SK-N-SH (cell line): ENCODE results near the gene IL17REL. TPM values are rescaled to one million over a fixed set of nuclear protein-coding genes. Genes with fewer than 3 reads are reported as not detected.

ENCODE experiments used
- CTCF ChIA-PET: fragments of 300-600, 350-600 bp; formaldehyde crosslinking; extraction: SDS; loops from one replicate; lab custom pipeline; 2021; lab: Yijun Ruan, JAX
- POLR2A ChIA-PET: fragments of 350-600 bp; sonication (Branson Sonifier 250); formaldehyde crosslinking; extraction: SDS; loops from one replicate; lab custom pipeline; 2020; ENCODE audit warnings: antibody characterized with exemption, inconsistent platforms; lab: Yijun Ruan, JAX
- DNase-seq: peaks from one replicate; pipeline ENCODE4 v3.0.0; 2012
- H2AFZ ChIP-seq: fragments of 200-600 bp; sonication (generic); 2 replicates; pipeline ENCODE4 v1.8.1; 2016; ENCODE audit warnings: antibody characterized with exemption, mild to moderate bottlenecking, low read depth
- H3F3A ChIP-seq: fragments of 200-600 bp; sonication (generic); replicated peaks from 2 replicates; pipeline ENCODE3; 2016; ENCODE audit warnings: antibody characterized with exemption, mild to moderate bottlenecking; ENCODE audit not compliant: insufficient read depth
- H3K27ac ChIP-seq, 2 experiments: fragments of 200-500 bp in 1 of 2; fragments of 200-600 bp in 1 of 2; sonication (Bioruptor generic) in 1 of 2; sonication (generic), shearing (Covaris generic) in 1 of 2; 2 replicates each; pipeline versions ENCODE4 v1.5.1 to v1.6.1; 2014 to 2016; ENCODE audit warnings: low read depth in 2 of 2, inconsistent platforms in 1 of 2, low read length in 1 of 2, mild to moderate bottlenecking in 1 of 2, mixed read lengths in 1 of 2
- H3K27me3 ChIP-seq: fragments of 200-600 bp; sonication (generic), shearing (Covaris generic); 2 replicates; pipeline ENCODE4 v1.6.1; 2016; ENCODE audit warnings: mixed run types; ENCODE audit not compliant: insufficient read depth
- H3K36me3 ChIP-seq, 2 experiments: fragments of 200-500 bp in 1 of 2; fragments of 200-600 bp in 1 of 2; sonication (Bioruptor generic) in 1 of 2; sonication (generic) in 1 of 2; replicated peaks in 1 of 2; 2 replicates each; pipeline versions ENCODE3 to v1.5.1; 2014 to 2016; ENCODE audit warnings: low read length in 1 of 2, mild to moderate bottlenecking in 1 of 2; ENCODE audit not compliant: insufficient read depth in 2 of 2, control insufficient read depth in 1 of 2
- H3K4me1 ChIP-seq, 2 experiments: fragments of 200-500 bp in 1 of 2; fragments of 200-600 bp in 1 of 2; sonication (Bioruptor generic) in 1 of 2; sonication (generic), shearing (Covaris generic) in 1 of 2; 2 replicates each; pipeline versions ENCODE4 v1.5.1 to v1.6.1; 2014 to 2016; ENCODE audit warnings: low read depth in 1 of 2, low read length in 1 of 2, mixed run types in 1 of 2; ENCODE audit not compliant: insufficient read depth in 2 of 2, control insufficient read depth in 1 of 2
- H3K4me2 ChIP-seq: fragments of 200-600 bp; sonication (generic), shearing (Covaris generic); 2 replicates; pipeline ENCODE4 v1.6.1; 2017; ENCODE audit warnings: mixed run types
- H3K4me3 ChIP-seq, 2 experiments: fragments of 200-500 bp in 1 of 2; fragments of 200-600 bp in 1 of 2; sonication (Bioruptor generic) in 1 of 2; sonication (generic), shearing (Covaris generic) in 1 of 2; 2 replicates each; pipeline versions ENCODE4 v1.5.1 to v1.8.1; 2014 to 2016; ENCODE audit warnings: low read depth in 2 of 2, inconsistent platforms in 1 of 2, low read length in 1 of 2, mild to moderate bottlenecking in 1 of 2, mixed read lengths in 1 of 2, moderate library complexity in 1 of 2
- H3K79me2 ChIP-seq: fragments of 200-600 bp; sonication (generic); 2 replicates; pipeline ENCODE4 v1.8.1; 2017; ENCODE audit warnings: mild to moderate bottlenecking; ENCODE audit not compliant: insufficient read depth
- H3K9ac ChIP-seq: fragments of 200-600 bp; sonication (generic); 2 replicates; pipeline ENCODE4 v1.6.1; 2017; ENCODE audit warnings: mixed run types
- H3K9me2 ChIP-seq: fragments of 200-600 bp; sonication (generic); 2 replicates; pipeline ENCODE4 v1.6.1; 2017; ENCODE audit warnings: mixed run types
- H3K9me3 ChIP-seq: fragments of 200-600 bp; sonication (generic); 2 replicates; pipeline ENCODE4 v1.6.1; 2017; ENCODE audit warnings: mixed run types, mild to moderate bottlenecking, moderate library complexity
- H4K20me1 ChIP-seq: fragments of 200-600 bp; sonication (generic); 2 replicates; pipeline ENCODE4 v1.6.1; 2017; ENCODE audit warnings: mild to moderate bottlenecking, mixed run types; ENCODE audit not compliant: insufficient read depth
- CTCF ChIP-seq: fragments of 200-600 bp; sonication (generic); IDR thresholded peaks from 2 replicates; pipeline ENCODE4 v1.6.1; 2017; ENCODE audit warnings: antibody characterized with exemption, mild to moderate bottlenecking, moderate library complexity
- EZH2phosphoT487 ChIP-seq: fragments of 200-600 bp; sonication (generic); IDR thresholded peaks from 2 replicates; pipeline ENCODE4 v1.6.1; 2017; ENCODE audit warnings: low read depth, mixed run types, mild to moderate bottlenecking, antibody characterized with exemption, moderate library complexity, borderline replicate concordance
- FOXM1 ChIP-seq: IDR thresholded peaks from 2 replicates; pipeline ENCODE4 v1.4.0; 2012; ENCODE audit warnings: low read depth, mild to moderate bottlenecking
- GABPA ChIP-seq: IDR thresholded peaks from 2 replicates; pipeline ENCODE4 v1.4.0; 2012; ENCODE audit warnings: low read depth, mild to moderate bottlenecking
- MEF2A ChIP-seq: IDR thresholded peaks from 2 replicates; pipeline ENCODE4 v1.4.0; 2012; ENCODE audit warnings: low read depth, borderline replicate concordance
- RAD21 ChIP-seq: IDR thresholded peaks from 2 replicates; pipeline ENCODE4 v1.6.1; 2012; ENCODE audit warnings: mild to moderate bottlenecking, low read length
- RFX5 ChIP-seq: IDR thresholded peaks from 2 replicates; pipeline ENCODE4 v1.6.1; 2012; ENCODE audit warnings: mild to moderate bottlenecking, improper control_type of control experiment, low read length
- SMC3 ChIP-seq: IDR thresholded peaks from 2 replicates; pipeline ENCODE4 v1.6.1; 2012; ENCODE audit warnings: low read depth, low read length, improper control_type of control experiment
- TAF1 ChIP-seq: IDR thresholded peaks from 2 replicates; pipeline ENCODE4 v1.6.1; 2012; ENCODE audit warnings: low read depth, mild to moderate bottlenecking, low read length, moderate library complexity, borderline replicate concordance
- USF1 ChIP-seq: IDR thresholded peaks from 2 replicates; pipeline ENCODE4 v1.4.0; 2012; ENCODE audit warnings: low read depth, borderline replicate concordance
- WGBS: methylation state at CpG from one replicate; pipeline ENCODE4 v1.1.6; 2017; ENCODE audit warnings: low lambda C conversion rate; 5-methylcytosine and 5-hydroxymethylcytosine counted together
- polyA plus RNA-seq, 3 experiments: library from polyadenylated mRNA; depleted of rRNA; stranded (reverse); fragments of >200 nt; gene quantifications; 2 replicates each; pipeline ENCODE4 v1.2.3, GENCODE V29; 2012

IL17REL gene
- polyA plus RNA-seq, 1 of the 3 experiments (the other 2 are of a cell fraction) = not detected

DNA sequence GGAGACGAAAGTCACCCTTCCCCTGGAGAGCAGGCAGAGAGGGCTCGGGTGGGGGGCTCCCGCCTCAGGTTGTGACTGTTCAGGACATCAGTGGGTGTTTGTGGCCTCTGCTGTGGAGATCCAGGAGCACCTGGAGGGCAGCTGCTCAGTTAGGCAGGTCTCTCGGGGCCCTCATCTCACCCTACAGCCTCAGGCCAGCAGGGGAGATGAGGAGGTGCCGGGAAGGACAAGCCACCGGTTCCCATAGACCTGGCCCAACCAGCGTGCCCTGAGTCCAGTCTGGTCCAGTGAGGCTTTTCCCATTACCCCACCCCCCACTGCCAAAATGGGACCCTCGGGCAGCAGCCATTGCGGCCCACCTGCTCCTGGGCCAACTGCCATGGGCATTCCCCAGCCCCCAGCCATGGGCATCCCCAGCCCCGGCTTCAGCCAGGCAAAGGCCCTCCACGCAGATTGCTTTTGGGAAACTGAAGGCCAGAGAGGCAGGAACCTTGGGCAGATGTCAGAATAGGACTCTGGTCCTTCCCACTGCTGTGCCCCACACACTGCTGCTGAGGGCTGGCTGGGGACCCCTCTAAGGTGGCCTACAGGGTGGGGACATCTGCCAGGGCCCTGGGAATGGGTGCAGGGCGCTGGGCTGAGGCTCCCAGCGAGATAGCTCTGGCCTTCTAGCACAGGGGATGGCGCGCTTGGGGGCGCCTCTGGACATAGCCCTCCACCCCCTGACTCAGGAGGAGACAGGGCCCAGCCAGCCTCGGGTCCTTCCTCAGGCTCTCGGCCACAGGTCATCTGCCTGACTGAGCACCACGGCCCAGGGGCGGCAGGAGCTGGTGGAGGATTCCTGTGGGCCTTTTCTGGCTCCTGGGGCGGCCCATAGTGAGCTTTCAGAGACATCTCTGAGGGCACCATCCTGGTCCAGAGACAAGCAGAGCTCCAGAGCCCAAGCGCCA lies 47.2 kb downstream of the IL17REL start:
- Histone ChIP-seq H3K27me3 (no peaks in the 10 kb centered on the region), H3K9me3 (no peaks in the 10 kb centered on the region), H3F3A (no peaks in the 10 kb centered on the region), H3K79me2 (peaks cover 31% of the 10 kb centered on the region), H3K4me2 (no peak overlapping the region), H3K27ac (no peak overlapping the region), H3K4me1 (peaks cover 16 to 35% of the 10 kb centered on the region in 2 experiments; a peak in 2 of 4 replicates), H3K4me3 (no peak overlapping the region), H3K9ac (no peak overlapping the region), H3K36me3 (peaks cover 5 to 16% of the 10 kb centered on the region in 2 experiments), H4K20me1 (peaks cover 7% of the 10 kb centered on the region), H3K9me2 (no peaks in the 10 kb centered on the region), H2AFZ (no peak overlapping the region)
- DNase-seq = peak; percentile 19
- WGBS = 96% methylated on average over 6 of the region's 22 CpGs
- TF ChIP-seq MEF2A (no peak), TAF1 (no peak), GABPA (no peak), CTCF (no peak), RAD21 (no peak), EZH2phosphoT487 (no peak), RFX5 (no peak), SMC3 (no peak)
- ChIA-PET CTCF (interaction anchor here (3.0 to 3.9 kb wide), 3 partner anchors 28 to 65 kb away, joined by 10 to 18 read pairs (median 17); no protein-coding TSS in a partner anchor), POLR2A (no interaction called here)

- TF ChIP-seq CTCF (no peak), USF1 (no peak), FOXM1 (no peak), RAD21 (no peak)
Observed at GRCh38 chr22:49964136-49965090, 48.2 kb downstream of the IL17REL start.

More at GRCh38 chr22:49964136-49965090, 48.2 kb downstream of the IL17REL start:
- Histone ChIP-seq H3K4me3 (no peak overlapping the region), H2AFZ (no peak overlapping the region), H3K4me2 (no peak overlapping the region), H3K9ac (no peak overlapping the region), H3K4me1 (peaks cover 19 to 41% of the 10 kb centered on the region in 2 experiments; a peak in 2 of 4 replicates), H3K27ac (no peak overlapping the region), H3K36me3 (peaks cover 5 to 16% of the 10 kb centered on the region in 2 experiments), H3K27me3 (no peaks in the 10 kb centered on the region), H3K9me3 (no peaks in the 10 kb centered on the region), H3K9me2 (no peaks in the 10 kb centered on the region), H3F3A (no peaks in the 10 kb centered on the region), H3K79me2 (peaks cover 31% of the 10 kb centered on the region), H4K20me1 (peaks cover 7% of the 10 kb centered on the region)
- ChIA-PET CTCF (no interaction called here), POLR2A (no interaction called here)
- 90% methylated on average over 15 of the region's 19 CpGs for WGBS
- DNase-seq = peak; percentile 10
